Left renal cortex interstitium (tissue), 4 donors: ENCODE data around the gene KDR. TPM values are rescaled to one million over a fixed set of nuclear protein-coding genes. Genes with fewer than 3 reads are reported as not detected.

ENCODE experiments used
- DNase-seq, 4 donors: peaks; one replicate each; pipeline ENCODE4 v3.0.0-alpha.2; 2013; ENCODE audit warnings: low read depth in 4 of 4, low spot score in 2 of 4, missing footprints in 1 of 4
- polyA plus RNA-seq, 4 donors: library from polyadenylated mRNA; unstranded; fragments of 120-200 nt; gene quantifications; one replicate each; pipeline ENCODE4 v1.2.1, GENCODE V29; 2013; ENCODE audit not compliant: insufficient read length in 4 of 4

Gene KDR
- polyA plus RNA-seq, result 10 to 100 TPM; 48.7 to 63.4 (median 50.6) TPM

DNA sequence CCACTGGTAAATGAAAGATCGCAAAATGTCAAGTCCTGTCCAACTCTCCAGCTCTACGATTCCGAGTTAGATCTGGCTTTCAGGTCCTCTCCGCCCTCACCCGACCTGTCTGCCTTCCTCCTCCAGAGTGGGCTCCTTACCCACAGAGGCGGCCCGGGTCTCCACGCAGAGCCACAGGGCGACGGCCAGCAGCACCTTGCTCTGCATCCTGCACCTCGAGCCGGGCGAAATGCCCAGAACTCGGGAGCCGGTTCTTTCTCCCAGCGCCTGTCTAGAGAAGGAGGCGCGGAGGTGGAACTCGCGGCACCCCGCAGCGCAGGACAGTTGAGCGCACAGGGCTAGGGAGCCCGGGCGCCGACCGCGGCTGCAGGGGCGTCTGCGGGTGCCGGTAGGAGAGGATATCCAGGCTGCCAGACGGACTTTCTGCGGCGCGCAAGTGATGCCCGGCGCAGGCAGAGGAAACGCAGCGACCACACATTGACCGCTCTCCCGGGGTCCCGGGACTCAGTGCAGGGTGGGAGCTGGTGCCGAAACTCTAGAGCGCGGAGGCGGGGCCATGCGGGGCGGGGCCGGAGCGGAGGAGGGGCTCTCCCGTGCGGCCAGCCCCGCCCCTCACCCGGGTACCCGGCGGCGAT lies at the start of gene KDR:
Gene KDR, minus strand, starts transcription at position 509 of the 635 bp plus-strand sequence. Its CDS starts 302 bp downstream, at position 207.
- DNase-seq, result peak in 1 of 4 donors; percentile 25

DNA sequence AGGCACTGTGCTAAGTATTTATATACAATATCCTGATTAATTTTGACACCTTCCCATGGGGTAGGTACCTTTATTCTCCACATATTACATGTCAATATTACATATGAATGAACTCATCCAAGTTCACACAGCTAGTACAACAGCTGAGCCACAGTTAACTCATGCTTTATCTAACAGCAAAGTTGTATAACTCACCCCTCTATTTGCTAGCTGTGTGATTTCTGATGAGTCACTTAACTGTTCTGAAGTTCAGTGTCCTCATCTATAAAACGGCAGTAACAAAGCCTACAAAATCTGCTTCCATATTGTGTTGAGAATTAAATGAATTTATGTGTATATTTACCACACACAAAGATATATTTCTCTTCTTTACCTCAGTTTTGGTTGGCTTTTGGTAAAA lies 48.2 kb upstream of the KDR start:
- DNase-seq, result no peak

DNA sequence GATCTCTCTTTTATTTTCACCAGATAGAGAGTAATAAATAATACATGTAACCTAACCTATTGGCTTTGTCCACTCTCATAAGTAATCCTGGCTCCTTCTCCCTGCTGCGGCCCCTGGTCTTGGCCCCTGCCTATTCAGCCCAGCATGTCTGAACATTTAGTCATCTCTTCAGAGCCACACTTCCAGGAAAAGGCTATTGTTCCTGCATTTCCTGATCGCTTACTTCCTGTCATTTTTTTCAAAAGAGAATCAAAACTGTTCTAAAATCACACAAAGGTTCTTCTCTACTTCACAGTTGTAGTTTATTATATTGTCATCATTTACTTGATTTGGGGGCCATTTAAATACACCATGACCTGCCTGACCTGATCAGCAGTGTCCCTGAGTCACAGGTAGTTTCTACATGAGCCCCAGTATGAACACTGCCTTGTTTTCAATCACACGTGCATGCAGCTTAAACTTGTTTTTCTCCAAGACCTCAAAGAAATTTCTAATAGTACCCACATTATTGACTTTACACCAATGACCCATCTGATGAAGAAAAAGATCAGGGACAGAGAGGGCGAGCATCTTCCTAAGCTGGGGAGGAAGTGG lies 47.4 kb upstream of the KDR start:
- DNase-seq, result no peak

DNA sequence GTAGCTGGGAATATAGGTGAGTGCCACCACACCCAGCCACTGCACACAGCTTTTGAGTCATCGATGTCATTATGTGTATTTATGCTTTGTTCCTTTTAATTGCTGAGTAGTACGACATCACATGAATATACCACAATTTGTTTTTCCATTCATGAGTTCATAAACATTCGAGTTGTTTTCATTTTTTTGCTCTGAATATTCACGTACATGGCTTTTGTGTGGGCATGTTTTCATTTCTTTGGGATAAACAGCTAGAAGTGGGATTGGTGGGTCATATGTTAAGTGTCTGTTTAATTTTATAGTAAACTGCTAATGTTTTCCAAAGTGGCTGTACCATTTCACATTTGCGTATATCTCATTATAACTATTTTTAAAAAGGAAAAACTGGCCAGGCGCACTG lies 45.1 kb upstream of the KDR start:
- no peak for DNase-seq

DNA sequence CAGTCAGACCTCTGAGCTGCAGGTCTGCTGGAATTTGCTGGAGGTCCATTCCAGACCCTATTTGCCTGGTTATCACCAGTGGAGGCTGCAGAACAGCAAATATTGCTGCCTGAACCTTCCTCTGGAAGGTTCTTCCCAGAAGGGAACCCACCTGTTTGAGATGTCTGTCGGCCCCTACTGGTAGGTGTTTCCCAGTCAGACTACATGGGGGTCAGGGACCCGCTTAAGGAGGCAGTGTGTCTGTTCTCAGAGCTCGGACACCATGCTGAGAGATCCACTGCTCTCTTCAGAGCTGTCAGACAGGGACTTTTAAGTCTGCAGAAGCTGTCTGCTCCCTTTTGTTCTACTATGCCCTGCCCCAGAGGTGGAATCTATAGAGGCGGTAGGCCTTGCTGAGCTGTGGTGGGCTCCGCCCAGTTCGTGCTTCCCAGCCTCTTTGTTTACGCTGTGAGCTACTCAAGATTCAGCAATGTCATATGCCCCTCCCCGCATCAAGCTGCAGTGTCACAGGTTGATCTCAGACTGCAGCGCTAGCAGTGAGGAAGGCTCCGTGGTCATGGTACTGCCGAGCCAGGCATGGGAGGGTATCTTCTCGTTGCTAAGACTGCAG lies 44.1 kb upstream of the KDR start:
- DNase-seq, result no peak

DNA sequence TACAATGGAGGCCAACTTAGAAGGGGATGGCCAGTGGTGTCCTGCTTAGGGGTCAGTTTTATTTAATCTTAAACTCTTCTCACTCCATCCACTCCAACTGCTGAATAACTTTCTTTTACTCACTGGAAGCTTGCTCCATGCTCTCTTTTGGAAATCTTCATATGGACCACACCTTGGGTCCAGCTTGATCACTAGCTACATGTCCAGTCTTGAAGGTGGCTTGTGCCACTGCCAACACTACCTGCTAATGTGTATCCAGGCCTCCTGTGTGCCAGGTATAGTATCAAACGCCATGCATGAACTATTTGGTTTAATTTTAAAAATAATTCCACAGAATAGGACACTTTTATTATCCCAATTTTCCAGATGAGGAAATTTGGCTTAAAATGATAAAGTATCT lies 37.0 kb upstream of the KDR start:
- no peak for DNase-seq

DNA sequence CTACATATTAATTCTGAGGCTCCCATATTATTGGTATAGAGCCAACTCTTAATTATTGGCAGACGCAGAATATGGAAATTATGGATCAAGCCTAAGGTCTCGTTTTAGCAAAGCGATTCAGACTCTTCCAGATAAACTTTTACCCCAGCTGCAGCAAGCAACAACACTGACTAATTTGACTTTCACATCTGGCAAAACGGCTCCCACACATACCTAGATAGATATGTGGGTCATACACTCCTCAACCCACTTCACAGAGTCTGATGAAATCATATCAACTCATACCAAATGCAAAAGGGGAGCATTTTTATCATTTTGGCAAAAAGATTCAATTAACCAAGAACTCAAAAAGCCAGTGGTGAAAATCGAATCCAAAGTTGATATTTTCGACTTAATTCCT lies 36.3 kb upstream of the KDR start:
- DNase-seq, result no peak

DNA sequence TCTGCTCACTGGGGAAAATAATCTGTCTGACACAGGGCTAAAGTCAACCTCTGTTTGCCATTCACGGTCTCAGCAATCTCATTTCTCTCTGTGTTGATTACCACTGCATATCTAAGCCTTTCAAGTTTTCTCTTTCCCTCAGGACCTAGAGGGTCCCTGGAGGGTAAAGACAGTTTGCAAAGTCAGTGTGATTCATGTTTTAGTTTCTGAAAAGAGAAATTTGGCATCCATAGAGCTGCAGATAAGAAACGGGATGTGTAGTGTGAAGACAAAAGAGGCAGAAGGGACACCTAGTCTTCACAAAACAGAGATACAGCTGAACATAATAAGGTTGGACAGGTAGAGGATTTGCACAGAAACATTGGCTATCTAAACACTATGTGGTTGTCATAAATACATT lies 34.5 kb upstream of the KDR start:
- DNase-seq, result no peak

DNA sequence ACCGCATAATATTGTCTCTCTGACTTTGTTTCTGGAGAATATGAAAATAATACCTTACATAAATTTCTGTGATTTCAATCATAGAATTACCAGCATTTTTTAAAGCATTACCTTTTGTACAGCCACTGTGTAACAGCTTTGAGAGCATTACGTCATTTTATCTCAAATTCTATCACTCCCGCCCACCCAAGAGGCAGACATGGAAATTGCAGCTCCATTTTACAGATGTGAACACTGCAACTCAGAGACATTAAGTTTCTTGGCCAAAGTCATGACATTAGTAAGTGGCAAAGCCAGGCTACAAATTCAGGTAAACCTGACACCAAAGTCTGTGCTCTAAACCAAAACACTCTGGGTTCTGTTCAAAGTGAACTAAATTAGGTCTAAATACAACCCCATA lies 33.6 kb upstream of the KDR start:
- no peak for DNase-seq

DNA sequence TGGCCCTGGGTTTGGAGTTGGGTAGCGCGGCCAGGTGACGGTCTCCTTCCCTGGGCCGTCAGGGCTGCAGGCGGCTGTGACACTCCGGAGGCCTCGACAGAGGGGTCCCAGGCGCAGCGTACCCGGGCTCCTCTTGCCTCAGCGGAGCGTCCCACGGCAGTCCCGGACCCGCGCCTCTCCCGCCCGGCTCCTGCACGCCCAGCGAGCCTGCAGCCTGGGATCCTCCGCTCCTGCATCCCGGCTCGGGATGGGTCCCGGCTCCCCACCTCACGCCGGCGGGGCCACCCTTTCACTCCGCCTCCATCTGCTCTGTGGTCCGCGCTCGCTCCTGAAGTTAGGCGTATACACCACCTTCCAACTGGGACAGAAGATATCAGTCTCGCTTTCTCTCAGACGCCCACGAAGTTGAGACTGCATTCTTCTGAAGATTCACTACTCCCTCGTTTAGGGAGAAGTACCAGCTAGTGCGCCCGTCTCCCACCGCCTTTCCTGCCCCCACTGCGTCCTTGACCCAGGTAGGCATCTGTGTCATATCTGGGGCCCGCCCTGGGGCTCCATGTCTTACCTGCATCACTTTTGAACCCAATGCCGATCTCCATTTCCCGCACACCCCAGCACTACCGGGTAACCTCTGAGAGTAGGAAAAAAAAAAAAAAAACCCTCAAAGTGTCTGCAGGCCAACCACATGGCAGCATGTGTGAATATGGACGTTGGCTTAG lies 32.3 kb upstream of the KDR start:
- DNase-seq, result no peak

DNA sequence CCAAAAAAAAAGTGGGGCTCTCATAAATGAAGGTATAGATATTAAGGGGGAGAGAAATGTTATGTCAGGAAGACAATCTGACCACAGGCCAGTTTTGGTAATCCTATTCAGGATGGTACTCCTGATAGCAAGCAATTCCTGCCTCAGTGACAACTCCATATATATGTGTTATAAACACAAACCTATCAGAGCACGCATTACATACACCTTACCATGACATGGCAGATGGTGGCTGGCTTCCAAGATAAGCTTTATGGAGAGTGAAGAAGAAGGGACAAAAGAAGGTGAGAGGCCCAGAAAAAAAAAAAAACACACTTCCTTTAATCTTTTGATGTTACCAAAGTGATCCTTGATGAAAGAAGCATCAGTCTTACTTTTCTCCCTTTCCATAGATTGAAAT lies 29.5 kb upstream of the KDR start:
- DNase-seq, result no peak

DNA sequence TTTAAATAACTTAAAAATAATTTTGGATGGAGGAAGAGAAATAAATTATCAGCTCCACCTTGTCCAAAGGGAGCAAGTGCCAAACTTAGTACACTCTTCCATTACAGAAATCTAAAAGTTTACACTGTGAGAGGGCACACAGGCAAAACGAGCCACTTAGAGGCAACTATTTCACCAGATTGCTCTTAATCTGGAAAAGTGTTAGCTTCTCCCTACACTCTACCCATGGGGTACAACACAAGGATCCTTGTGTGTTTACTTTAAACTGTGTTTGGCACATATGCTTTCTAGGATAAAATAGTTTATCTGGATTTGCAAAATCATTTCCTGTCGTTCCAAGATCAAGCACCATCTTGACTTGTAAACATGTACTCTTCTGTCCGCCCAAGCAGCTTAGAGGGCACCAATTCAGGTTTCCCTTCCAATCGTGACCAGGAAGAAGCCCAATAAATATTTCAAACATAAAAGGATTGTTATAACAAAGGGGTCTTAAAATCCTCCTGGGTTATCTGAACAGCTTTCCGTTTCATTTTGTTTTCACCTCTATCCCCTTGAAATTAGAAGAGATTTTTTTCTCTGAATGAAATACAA lies 29.0 kb upstream of the KDR start:
- DNase-seq, result no peak

DNA sequence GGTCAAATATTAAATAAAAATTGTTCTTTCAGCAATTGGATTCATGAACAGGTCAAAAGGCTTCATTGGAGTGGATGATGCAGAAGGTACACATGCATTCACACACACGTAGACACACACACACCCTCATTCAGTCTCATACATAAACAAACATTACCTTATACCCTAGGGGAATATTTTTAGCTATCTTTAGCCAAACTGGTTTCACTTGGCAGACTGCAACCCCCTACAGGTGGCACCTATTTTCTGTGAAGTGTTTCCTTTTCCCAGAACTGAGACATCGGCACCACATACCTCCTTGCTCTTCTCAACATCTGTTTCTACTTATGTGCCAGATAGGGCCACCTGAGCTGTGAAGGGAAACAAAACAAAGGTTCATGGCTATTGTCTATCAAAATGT lies 18.5 kb upstream of the KDR start:
- no peak for DNase-seq

DNA sequence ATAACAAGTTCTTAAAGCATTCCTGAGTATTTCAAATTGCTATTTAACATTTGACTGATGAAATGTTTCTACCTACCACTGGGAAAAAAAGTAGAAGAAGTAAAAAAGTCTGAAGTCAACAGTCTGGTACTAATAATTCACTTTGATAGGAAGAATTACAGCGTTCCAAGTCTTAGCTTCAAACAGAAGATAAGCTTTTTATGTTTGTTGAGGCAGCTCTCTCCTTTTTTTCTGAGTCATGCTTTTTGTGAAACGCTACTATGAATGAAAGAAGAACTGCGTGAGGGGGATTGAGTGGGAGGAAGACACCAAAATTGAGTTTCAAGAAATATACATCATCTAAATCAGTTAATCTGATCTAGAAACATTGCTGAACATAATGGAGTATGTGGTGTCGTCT lies 13.0 kb upstream of the KDR start:
- DNase-seq, result no peak

DNA sequence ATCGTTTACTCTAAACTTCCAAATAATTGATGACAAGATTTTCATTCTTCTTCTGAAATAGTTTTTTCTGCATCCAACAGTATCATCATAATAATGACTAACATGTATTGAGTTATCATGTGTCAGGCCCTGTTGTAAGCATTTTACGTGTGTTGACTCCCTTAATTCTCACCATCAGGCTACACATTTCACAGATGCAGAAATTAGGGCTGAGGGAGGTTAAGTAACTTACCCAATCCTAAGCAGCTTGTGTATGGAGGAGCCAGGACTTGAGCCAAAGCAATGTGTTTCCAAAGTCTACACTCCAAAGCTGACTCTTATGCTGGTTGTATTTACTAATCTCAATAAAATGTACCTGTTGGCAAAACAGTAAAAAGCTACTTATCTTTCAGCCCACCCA lies 11.2 kb upstream of the KDR start:
- DNase-seq, result no peak

DNA sequence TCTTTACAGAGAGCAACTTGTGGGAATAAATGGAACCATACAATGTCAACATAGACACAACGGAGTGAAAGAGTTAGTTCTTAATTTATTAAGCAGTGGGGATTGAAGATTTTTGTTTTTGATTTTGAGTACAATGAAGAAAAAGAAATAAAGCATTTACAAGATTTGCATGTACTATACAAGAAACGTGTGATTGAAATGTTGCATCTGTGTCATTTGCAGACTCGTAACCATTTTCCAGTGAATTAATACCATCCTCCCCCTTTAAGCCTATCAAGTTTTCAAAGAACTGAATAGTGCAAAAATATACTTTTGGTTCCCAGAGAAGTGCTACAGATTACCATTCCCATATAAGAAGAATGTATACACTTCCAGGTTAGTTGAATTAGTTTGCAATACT lies 8.6 kb upstream of the KDR start:
- no peak for DNase-seq

DNA sequence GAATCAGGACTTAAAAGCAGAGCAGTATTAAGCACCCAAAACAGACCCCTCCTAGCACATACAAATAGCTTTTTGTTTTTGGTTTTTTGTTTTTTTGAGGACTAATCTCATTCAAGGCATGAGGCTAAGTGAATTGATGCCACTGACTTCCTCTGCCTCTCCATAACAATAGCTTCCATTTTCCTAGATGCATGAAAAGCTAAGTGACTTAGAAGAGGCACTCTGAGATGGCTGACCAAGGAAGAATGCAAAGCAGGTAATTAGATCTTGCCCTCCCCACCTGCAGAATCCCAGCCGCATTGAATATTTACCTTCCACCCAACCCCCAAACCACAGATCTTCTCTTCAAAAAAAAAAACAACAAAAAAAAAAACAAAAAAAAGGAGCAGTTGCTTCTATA lies 7.4 kb upstream of the KDR start:
- no peak for DNase-seq

DNA sequence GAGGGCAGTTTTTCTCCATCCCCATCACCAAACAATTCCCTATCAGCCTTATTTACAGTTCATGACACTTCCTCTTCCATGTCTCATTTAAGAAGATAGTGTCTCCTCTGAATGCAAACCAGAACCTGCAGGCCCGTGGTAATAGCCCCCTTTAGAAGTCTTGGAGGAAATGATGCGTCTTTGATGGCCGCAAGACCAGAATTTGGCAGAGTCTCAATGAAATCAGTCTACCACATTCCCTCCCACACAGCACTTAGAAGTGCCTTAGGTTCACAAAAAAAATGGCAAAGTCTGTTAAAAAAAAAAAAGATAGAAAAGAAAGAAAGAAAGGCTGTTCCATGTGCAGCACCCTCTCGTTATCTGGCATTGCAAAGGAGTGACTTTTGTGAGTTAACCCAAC lies 2.1 kb upstream of the KDR start:
- no peak for DNase-seq

DNA sequence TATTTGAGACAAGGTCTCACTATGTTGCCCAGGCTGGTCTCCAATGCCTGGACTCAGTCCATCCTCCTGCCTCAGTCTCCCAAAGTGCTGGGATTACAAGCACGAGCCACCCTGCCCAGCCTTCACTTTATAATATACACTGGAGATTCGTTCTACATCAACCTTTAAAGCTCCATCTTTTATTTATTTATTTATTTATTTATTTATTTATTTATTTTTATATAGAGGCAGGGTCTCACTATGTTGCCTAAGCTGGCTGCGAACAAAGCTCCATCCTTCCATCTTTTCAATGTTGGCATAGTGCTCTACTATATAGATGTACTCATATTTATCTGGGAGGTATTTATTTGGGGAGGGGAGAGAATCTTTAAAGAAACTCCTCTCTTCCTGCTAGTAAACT lies 1.7 kb upstream of the KDR start:
- no peak for DNase-seq

DNA sequence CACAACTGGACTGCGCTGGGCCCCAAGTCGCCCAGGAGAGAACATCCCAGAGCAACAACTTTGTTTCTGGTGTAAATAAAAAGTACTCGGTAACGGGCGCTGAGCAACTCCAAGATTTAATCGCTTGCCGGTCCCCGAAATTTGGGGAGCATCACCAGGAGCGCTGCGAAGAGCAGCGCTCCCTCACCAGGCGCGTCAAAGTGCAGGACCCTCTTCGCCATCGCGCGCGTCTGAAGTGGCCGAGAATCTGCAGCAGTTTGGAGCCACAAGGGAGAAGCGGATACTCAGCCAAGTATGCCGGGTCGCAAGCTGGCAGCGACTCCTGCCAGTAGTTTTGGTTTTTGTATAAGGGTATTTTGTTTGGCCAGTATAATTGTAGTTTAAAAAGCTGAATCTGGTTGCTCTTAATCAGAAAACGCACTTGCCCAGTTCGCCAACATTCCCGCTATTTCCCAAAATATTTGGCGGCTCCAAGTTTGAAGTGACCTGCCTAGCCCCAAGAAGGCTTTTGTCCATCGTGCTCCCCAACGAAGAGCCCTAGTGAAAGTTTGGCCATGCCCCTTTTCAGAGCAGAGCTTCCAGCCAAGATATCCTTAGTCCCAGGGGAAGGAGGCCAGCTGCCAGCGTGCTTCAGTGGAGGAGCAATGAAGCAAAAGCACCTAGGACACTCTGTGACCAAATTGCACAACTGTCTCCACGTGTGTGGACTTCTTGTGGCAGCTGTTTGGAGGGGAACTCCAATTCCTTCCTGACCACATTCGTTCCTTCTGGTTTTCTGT lies 557 bp upstream of the KDR start:
- DNase-seq, result no peak
